GM21717 (cell line): ENCODE measurements around the gene RYR2.

Experiments used
- ATAC-seq: cut with Tn5 transposase; IDR thresholded peaks from one replicate; pipeline ENCODE4 v1.9.1; 2021; ENCODE audit warnings: mild to moderate bottlenecking, moderate library complexity; ENCODE audit not compliant: unreplicated experiment

Gene RYR2

GRCh38 chr1:237197470-237198425 is 155.8 kb downstream of the RYR2 start:
- ATAC-seq, result no peak

DNA sequence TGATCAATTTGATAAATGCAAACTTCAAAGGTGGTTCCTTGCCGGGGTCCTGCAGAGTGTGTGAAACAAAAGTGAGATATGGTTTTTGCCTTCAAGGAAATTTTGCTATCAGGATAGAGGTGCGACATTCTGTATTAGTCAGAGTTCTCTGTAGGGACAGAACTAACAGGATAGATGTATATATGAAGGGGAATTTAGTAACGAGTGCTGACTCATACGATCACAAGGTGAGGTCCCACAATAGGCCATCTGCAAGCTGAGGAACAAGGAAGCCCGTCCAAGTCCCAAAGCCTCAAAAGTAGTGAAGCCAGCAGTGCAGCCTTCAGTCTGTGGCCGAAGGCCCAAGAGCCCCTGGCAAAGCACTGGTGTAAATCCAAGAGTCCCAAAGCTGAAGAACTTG is 157.0 kb downstream of the RYR2 start:
- no peak for ATAC-seq

GRCh38 chr1:237201155-237201554 is 159.2 kb downstream of the RYR2 start:
- no peak for ATAC-seq

DNA sequence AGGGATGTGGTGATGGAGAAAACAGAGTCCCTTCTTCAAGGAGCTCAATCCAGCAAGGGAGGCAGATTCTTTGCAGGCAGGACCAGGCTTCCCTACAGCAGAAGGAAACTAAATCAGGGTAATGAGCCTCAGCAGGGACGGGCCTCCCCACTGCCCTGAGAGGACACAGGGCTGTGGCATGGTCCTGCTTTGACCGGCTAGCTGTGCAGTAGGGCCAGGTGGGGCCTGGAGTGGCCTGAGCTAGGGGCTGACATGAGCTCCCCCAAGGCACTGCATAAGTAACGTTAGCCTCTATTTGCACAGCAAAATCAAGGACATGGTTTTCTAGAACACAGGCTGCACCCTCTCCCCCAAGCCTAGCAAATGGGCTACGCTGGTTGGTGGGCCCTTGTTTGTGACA is 162.9 kb downstream of the RYR2 start:
- no peak for ATAC-seq

DNA sequence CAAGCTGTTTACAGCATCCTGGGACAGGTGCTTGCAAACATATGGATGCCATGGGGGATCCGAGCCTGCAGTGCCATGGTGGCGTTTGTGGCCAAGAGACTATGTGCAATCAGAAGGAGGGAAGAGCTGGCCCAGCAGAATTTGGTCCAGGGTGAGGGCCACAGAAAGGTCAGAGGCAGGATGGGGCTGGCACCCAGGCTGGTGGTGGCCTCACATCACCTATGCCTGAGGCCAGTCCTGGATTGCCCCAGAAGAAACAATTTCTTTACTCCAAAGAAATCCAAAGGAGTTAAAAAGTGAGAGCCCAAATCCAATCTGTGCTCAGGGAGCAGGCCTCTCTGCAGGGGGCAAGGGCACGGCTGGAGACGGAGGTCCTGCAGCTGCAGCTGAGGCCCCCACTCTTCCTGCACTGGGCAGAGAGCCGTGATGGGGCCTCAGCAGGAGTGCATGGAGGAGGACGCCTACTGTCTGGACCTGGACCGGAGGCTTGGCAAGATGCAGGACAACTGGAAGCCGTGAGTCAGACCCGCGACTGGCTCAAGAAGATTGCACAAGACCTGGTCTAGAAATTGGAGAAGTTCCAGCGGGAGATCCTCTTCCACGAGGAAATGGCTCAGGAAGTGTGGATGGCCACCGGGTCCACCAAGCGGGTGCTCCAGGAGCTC is 163.5 kb downstream of the RYR2 start:
- no peak for ATAC-seq

GRCh38 chr1:237206065-237206414 is 164.1 kb downstream of the RYR2 start:
- ATAC-seq, result no peak

GRCh38 chr1:237211031-237211430 is 169.0 kb downstream of the RYR2 start:
- no peak for ATAC-seq

DNA sequence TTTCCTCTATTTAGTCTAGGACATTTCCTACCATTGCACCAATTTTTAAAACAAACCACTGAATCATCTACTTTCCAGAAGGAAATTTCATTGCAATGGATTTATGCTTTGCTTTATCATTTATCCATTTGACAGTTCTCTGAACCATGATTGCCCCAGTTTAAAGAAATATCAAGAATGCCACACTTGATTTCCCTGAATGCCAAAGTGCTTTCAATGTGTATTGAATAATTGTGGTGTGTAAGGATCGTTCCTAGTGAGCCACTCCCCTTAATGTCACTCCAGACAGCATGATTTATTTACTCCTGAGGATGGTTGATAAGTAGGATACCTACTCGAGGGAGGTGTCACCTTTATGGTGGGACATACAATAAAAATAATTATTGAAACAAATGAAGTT is 169.6 kb downstream of the RYR2 start:
- no peak for ATAC-seq

DNA sequence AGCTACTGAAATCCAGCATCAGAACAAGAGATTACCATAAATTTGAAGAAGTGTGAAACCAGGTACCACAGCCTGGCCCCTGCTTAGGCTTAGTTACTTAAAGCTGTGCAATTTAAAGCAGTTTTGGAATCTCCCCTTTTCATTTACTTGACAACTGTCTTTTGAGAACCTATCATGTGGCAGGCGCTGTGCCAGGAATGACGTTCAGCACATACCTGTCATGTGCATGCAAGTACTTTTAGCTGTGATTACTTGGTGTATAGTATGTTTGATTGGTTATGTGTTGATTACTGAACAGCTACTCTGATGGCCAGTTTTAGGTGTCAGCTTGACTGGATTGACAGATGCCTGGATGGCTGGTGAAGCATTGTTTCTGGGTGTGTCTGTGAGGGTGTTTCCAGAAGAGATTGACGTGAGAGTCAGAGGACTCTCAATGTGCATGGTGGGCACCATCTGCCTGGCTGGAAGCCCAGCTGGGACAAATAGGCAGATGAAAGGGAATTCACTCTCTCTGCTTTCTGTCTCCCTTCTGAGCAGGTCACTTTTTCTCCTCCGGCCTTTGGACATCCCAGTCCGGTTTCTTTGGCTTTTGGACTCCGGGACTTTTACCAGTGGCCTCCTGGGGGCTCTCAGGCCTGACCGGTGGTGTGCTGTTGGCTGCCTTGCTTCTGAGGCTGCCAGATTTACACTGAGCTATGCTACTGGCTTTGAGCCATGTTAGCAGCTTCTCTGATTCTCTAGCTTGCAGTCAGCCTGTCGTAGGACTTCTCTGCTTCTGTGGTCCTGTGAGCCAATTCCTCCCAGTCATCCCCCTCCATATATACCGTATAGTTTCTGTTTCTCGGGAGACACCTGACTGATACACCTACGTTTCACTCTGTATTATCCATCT is 178.0 kb downstream of the RYR2 start:
- no peak for ATAC-seq

DNA sequence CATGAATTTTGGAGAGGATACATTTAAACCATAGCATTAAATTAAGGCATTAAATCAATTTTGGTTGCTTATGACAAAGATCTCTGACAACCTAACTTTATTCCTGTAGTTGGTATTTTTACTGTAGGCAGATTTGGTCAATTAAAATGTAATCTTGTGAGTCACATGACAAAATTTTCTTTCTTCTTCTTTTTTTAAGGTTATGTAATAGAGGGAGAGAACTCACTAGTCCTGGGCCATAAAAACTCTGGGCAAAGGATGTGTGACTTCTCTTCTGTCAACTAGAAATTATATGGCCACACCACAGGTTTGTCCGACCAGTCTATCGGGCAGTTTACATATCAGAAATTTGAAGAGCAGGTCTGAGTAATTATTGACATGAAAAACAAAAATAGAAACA is 181.4 kb downstream of the RYR2 start:
- no peak for ATAC-seq

DNA sequence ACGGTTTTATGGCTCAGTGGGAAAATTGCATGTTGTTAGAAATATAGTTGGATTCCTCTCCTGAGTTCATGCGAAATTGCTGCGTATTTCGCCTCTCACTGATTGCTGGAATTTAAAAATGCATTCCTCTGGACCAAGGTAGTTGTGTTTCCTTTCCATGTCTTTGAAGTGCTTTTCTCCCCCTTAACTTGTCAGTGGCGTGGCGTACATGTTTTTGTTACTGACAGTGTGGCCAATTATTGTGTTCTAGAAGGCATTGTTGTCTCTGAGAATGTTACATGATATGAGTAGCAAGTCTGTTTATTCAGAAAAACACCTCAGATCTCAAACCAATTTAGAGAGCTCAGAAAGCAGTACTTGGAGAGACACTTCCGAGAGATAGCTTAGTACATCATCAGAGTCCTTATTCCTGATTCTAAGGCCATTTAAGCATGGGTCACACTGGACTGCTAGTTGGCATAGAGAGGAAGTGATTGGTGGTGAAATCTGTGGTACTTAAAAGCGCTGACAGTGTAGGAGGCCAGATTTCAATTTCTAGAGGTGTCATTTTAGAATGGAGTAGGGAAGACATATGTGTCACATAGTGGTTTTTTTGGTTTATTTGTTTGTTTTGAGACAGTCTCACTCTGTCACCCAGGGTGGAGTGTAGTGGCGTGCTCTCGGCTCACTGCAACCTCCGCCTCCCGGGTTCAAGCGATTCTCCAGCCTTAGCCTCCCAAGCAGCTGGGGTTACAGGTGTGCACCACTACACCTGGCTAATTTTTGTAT is 184.4 kb downstream of the RYR2 start:
- ATAC-seq, result no peak

- no peak for ATAC-seq
Measured at GRCh38 chr1:237227476-237227875, 185.5 kb downstream of the RYR2 start.

- no peak for ATAC-seq
Measured at GRCh38 chr1:237228421-237228820, 186.4 kb downstream of the RYR2 start.

GRCh38 chr1:237229333-237229732 is 187.3 kb downstream of the RYR2 start:
- no peak for ATAC-seq

- no peak for ATAC-seq
Measured at GRCh38 chr1:237232501-237232900, 190.5 kb downstream of the RYR2 start.

- ATAC-seq, result no peak
Measured at GRCh38 chr1:237235091-237235490, 193.1 kb downstream of the RYR2 start.

GRCh38 chr1:237237721-237238120 is 195.7 kb downstream of the RYR2 start:
- ATAC-seq, result no peak

GRCh38 chr1:237239248-237239647 is 197.3 kb downstream of the RYR2 start:
- ATAC-seq, result no peak

DNA sequence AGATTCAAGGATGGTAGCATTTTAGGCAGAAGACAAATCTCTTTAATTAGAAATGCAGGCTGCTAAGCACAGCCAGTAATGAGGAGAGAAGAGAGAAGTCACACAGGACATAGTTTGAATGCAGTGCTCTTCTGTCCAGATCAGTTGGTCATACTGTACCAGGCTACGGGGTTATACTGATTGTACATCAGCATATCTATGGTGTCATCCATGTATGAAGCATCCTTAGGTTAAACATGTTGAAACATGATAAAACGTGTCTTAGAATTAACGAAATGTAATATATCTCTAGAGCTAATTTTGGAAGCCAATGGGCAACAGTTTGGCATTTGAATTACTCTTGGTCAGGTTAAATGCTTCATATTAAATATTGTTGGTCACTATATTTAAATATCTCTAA is 199.1 kb downstream of the RYR2 start:
- no peak for ATAC-seq

GRCh38 chr1:237244778-237245177 is 202.8 kb downstream of the RYR2 start:
- no peak for ATAC-seq

DNA sequence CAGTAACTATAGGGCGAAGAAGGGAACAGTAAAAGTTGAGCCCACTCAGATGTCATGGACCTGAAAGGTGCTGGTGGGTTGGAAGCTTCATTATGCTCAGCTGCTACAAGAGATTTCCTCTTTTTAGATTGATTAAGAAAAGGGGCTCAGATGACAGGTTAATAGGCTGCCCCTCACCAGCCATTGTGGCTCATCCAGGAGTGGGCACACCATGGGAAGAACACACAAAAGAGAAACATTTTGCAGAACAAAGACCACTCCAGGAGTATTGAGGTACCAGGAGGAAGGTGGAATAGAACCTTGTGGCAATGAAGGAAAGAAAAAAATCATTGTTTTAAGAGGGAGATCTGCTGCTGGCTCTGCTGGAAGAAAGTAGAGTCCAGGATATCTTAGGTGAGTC is 205.5 kb downstream of the RYR2 start:
- no peak for ATAC-seq
